ENCODE measurements around the gene LYRM2. TPM values are rescaled to one million over a fixed set of nuclear protein-coding genes. Genes with fewer than 3 reads are reported as not detected.
A peak's percentile ranks its signal among the peaks of the same experiment; 100 is the strongest.

Gene LYRM2
- total RNA-seq, 1 donor from 2014 or later = 41.9 TPM

DNA sequence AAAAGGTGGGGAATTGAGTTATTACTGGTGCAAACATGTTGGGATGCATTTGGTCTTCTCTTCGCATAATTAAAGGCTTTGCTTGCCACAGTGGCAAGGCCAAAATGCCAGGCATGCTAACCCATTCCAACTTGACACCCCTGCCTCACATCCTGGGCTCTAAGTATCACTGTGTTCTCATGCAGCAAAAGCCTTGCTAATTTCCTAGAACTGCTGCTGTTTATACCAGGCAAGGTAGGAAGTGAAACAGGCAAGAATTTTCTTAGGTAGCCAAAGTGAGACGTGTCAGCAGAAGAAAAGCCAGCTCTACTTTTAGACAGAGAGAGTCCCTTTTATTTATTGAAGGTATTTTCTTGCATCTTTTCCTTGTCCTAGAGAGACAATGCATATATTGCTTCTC lies 41.2 kb downstream of the LYRM2 start:
- TF ChIP-seq, protein P1, sequence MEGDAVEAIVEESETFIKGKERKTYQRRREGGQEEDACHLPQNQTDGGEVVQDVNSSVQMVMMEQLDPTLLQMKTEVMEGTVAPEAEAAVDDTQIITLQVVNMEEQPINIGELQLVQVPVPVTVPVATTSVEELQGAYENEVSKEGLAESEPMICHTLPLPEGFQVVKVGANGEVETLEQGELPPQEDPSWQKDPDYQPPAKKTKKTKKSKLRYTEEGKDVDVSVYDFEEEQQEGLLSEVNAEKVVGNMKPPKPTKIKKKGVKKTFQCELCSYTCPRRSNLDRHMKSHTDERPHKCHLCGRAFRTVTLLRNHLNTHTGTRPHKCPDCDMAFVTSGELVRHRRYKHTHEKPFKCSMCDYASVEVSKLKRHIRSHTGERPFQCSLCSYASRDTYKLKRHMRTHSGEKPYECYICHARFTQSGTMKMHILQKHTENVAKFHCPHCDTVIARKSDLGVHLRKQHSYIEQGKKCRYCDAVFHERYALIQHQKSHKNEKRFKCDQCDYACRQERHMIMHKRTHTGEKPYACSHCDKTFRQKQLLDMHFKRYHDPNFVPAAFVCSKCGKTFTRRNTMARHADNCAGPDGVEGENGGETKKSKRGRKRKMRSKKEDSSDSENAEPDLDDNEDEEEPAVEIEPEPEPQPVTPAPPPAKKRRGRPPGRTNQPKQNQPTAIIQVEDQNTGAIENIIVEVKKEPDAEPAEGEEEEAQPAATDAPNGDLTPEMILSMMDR (IDR thresholded peaks at IDR 0.05) = no peak
- ChIA-PET POLR2A (interaction anchor here (1.2 to 1.8 kb wide), 2 partner anchors 41 to 517 kb away, joined by 3 to 7 read pairs; partner anchors contain the start of genes LYRM2 and PNRC1), CTCF (no interaction called here)
- ATAC-seq (ENCODE audit: low read depth) (no peak), DNase-seq (no peak)
- Mint-ChIP-seq H3K27me3 (no peaks in the 10 kb centered on the region), H3K4me1 (peaks cover 30% of the 10 kb centered on the region), H3K36me3 (ENCODE audit: low read depth) (no peaks in the 10 kb centered on the region), H3K27ac (peak overlapping the region; percentile 12), H3K4me3 (no peak overlapping the region), H3K9me3 (peaks cover 5% of the 10 kb centered on the region)
- intact Hi-C loops (cut with micrococcal nuclease) = loop anchor here (2.0 kb wide), 2 partner anchors 41 to 247 kb away; partner anchors contain the start of gene LYRM2

DNA sequence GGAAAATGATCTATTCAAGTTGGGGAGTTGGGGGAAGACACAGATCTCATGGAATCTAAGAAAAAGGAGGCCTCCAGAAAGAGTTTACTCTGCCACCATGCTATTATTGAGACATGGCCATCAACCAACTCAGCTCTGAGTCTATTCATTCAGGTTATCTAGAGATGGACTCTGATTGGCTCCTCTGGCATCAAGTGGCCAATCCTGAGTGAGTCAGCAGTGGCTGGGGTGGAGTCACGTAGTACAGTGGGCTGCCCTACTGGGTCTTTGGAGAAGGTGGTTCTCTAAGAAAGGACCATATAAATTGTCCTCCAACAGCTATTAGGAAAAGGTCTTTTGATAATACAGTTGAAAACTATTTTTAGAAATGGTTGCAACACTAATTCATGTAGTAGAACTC lies 42.1 kb downstream of the LYRM2 start:
- H3K36me3 Mint-ChIP-seq (ENCODE audit: low read depth) = no peaks in the 10 kb centered on the region
- ATAC-seq (ENCODE audit: low read depth) (peak; percentile 23), DNase-seq (no peak)
- ChIA-PET POLR2A (interaction anchor here (1.2 kb wide), 1 partner anchor 516 kb away, joined by 3 read pairs; the partner anchor contains the start of gene PNRC1), CTCF (no interaction called here)
- peaks cover 5% of the 10 kb centered on the region for H3K9me3 Mint-ChIP-seq
- no peaks in the 10 kb centered on the region for H3K27me3 Mint-ChIP-seq
- intact Hi-C loops (cut with micrococcal nuclease) = loop anchor here (1.0 to 2.0 kb wide), 3 partner anchors 42 to 516 kb away; partner anchors contain the start of genes LYRM2 and PNRC1
- peak overlapping the region; percentile 88 for H3K27ac Mint-ChIP-seq
- H3K4me3 Mint-ChIP-seq = peak overlapping the region; percentile 6
- TF ChIP-seq, protein P1 (IDR thresholded peaks at IDR 0.05) = no peak
- H3K4me1 Mint-ChIP-seq = peaks cover 30% of the 10 kb centered on the region

DNA sequence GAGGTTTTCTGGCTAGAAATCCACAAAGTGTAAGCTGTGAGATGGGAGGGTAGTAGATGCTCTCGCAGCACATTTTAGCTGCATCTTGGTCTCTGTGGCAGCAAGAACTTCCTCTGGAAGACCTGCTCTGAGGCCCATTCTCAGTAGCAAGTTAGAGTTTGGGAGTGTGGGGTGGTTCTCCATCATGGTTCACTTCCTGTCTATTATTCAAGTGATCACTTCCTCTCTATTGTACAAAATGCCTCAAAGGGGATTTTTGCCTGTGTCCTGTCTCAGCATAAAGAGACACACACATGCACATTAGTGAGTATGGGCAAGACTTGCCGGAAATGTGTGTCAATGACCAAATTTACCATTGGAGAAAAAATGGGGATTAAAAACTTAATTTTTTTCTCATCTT lies 42.5 kb downstream of the LYRM2 start:
- POLR2A ChIA-PET = no interaction called here
- ATAC-seq (ENCODE audit: low read depth) (peak; percentile 98), DNase-seq (no peak)
- intact Hi-C loops (cut with micrococcal nuclease) = loop anchor here (1.0 to 2.0 kb wide), 3 partner anchors 43 to 516 kb away; partner anchors contain the start of genes LYRM2 and PNRC1
- H3K27me3 Mint-ChIP-seq = no peaks in the 10 kb centered on the region
- H3K9me3 Mint-ChIP-seq = peaks cover 5% of the 10 kb centered on the region
- H3K4me3 Mint-ChIP-seq = peak overlapping the region; percentile 6
- TF ChIP-seq, protein P1 (IDR thresholded peaks at IDR 0.05) = no peak
- peak overlapping the region; percentile 88 for H3K27ac Mint-ChIP-seq
- peaks cover 30% of the 10 kb centered on the region for H3K4me1 Mint-ChIP-seq
- CTCF ChIA-PET = no interaction called here
- no peaks in the 10 kb centered on the region for H3K36me3 Mint-ChIP-seq (ENCODE audit: low read depth)

DNA sequence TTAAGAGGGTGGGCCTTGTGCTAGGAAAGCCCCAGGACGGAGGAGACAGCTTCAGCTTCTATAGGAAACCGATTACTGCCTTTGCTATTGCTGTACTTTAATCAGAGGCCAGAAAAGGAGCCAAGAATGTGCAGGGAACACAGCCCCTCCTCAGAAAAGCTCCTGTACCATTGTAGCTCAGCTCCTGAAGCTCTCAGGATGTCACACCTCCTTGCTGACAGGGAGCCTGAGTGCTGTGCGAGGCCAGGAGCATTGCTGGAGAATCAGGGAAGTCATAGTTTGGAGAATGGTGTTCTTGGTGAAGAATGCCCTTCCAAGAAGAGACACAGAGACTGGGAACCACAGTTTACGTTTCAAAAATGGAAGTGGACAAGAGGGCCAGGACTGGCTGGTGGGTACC lies 46.8 kb downstream of the LYRM2 start:
- peaks cover 2% of the 10 kb centered on the region for H3K9me3 Mint-ChIP-seq
- intact Hi-C loops (cut with micrococcal nuclease) = no loop called here
- ATAC-seq (ENCODE audit: low read depth) (no peak), DNase-seq (no peak)
- H3K4me3 Mint-ChIP-seq = no peak overlapping the region
- POLR2A ChIA-PET = no interaction called here
- no peaks in the 10 kb centered on the region for H3K27me3 Mint-ChIP-seq
- no peaks in the 10 kb centered on the region for H3K36me3 Mint-ChIP-seq (ENCODE audit: low read depth)
- no peak overlapping the region for H3K27ac Mint-ChIP-seq
- peaks cover 15% of the 10 kb centered on the region for H3K4me1 Mint-ChIP-seq
- CTCF ChIA-PET = no interaction called here
- TF ChIP-seq, protein P1 (IDR thresholded peaks at IDR 0.05) = no peak

DNA sequence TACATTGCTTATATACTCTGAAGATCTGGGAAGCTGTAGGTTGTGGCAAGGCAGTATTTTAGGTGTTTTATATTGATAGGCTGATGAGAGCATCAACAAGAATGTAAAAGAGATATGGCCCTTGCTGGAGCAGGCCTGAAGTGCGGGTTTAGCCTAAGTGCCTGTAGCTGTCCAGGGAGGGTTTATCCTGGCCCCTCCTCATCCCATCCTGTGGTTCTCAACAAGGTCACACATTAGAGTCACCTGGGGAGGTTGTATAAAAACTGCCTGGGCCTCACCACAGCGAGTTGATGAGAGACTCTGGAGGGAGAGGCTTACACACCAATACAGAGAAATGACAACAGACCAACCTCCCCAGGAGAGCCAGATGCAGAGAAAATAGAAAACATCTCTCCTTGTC lies 48.4 kb downstream of the LYRM2 start:
- CTCF ChIA-PET = no interaction called here
- Mint-ChIP-seq H3K27ac (no peak overlapping the region), H3K4me3 (no peak overlapping the region), H3K36me3 (ENCODE audit: low read depth) (no peaks in the 10 kb centered on the region), H3K9me3 (no peaks in the 10 kb centered on the region), H3K4me1 (no peaks in the 10 kb centered on the region), H3K27me3 (no peaks in the 10 kb centered on the region)
- intact Hi-C loops (cut with micrococcal nuclease) = no loop called here
- TF ChIP-seq, protein P1 (IDR thresholded peaks at IDR 0.05) = no peak
- POLR2A ChIA-PET = no interaction called here
- ATAC-seq (ENCODE audit: low read depth) = no peak
- DNase-seq = no peak
